B cell (primary cell): ENCODE measurements around the gene CEP350.

ENCODE experiments used
- CTCF ChIP-seq: fragments of 200-600 bp; IDR thresholded peaks from one replicate; pipeline ENCODE4 v1.8.0; 2022; ENCODE audit warnings: antibody characterized with exemption, mild to moderate bottlenecking
- EZH2 ChIP-seq: IDR thresholded peaks from 2 replicates; pipeline ENCODE4 v1.6.1; 2012; ENCODE audit warnings: borderline replicate concordance, low read depth, mild to moderate bottlenecking, moderate library complexity, low read length; ENCODE audit not compliant: insufficient read depth, poor library complexity, severe bottlenecking

DNA sequence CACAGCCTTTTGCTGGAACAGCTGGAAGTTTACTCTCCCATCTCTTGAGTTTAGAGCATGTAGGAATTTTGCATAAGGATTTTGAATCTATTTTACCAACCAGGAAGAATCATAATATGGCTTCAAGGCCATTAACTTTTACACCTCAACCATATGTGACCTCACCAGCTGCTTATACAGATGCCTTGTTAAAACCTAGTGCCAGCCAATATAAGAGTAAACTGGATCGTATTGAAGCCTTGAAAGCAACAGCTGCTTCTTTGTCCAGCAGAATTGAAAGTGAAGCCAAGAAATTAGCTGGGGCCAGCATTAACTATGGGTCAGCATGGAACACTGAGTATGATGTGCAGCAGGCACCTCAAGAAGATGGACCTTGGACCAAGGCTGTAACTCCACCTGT lies 65.4 kb downstream of the CEP350 start:
- TF ChIP-seq CTCF (no peak), EZH2 (no peak)
